Measurements from ENCODE around the gene CYP2C19. TPM values are rescaled to one million over a fixed set of nuclear protein-coding genes. Genes with fewer than 3 reads are reported as not detected.

Gene CYP2C19
- total and polyA plus RNA-seq, 2 of the 4 experiments (the other 2 are of a cell fraction) = not detected

DNA sequence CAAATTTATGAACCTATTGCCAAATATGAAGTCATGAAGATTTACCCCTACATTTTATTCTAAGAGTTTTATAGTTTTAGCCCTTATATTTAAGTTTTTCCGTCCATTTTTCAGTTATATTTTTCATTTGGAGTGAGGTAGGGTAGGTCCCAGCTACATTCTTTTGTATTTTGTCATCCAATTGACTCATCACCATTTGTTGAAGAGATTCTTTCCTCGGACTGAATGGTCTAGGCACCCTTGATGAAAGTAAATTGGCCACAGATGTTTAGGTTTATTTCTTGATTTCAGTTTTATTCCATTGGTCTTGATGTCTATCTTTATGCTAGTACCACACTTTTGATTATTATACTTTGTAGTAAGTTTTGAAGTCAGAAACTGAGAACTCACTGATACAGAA, 22.7 kb downstream of the CYP2C19 start:
- H2BK20ac ChIP-seq (ENCODE audit: low read depth, low read length) = no peak overlapping the region
- no peak overlapping the region for H3K9ac ChIP-seq (ENCODE audit: low read depth, low read length)
- CTCF ChIA-PET = no interaction called here
- no peak overlapping the region for H2BK120ac ChIP-seq (ENCODE audit: low read depth, low read length)
- no CpG with 5 or more reads among the region's 2 CpGs for WGBS, 2 experiments (ENCODE audit: extremely low coverage in 2 of 2, insufficient read length in 1 of 2)
- dilution Hi-C loops (cut with HindIII; ENCODE audit: low sequenced_read_pairs, unreplicated experiment) = no loop called here
- no peak overlapping the region for H2AFZ ChIP-seq (replicated peaks; ENCODE audit: low read length, poor library complexity)
- TF ChIP-seq BHLHE40 (IDR thresholded peaks at IDR 0.05; ENCODE audit: low read depth, low read length) = no peak
- no peak for TF ChIP-seq RCOR1 (IDR thresholded peaks at IDR 0.05; ENCODE audit: insufficient replicate concordance, low read length)
- no peak for TF ChIP-seq CEBPB (IDR thresholded peaks at IDR 0.05; ENCODE audit: low read depth, low read length)
- no peak for TF ChIP-seq CTCF (conservative IDR thresholded peaks at IDR 0.05; ENCODE audit: low read depth, low read length)
- TF ChIP-seq, protein P1, sequence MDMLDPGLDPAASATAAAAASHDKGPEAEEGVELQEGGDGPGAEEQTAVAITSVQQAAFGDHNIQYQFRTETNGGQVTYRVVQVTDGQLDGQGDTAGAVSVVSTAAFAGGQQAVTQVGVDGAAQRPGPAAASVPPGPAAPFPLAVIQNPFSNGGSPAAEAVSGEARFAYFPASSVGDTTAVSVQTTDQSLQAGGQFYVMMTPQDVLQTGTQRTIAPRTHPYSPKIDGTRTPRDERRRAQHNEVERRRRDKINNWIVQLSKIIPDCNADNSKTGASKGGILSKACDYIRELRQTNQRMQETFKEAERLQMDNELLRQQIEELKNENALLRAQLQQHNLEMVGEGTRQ (IDR thresholded peaks at IDR 0.05; ENCODE audit: low read depth, low read length) = no peak
- TF ChIP-seq SMC3 (IDR thresholded peaks at IDR 0.05; ENCODE audit: low read depth, low read length) = no peak
- no peak for TF ChIP-seq ELK1 (IDR thresholded peaks at IDR 0.05; ENCODE audit: borderline replicate concordance, low read depth, low read length)
- no peak for TF ChIP-seq RAD21 (IDR thresholded peaks at IDR 0.05; ENCODE audit: low read length)
- TF ChIP-seq MXI1 (IDR thresholded peaks at IDR 0.05; ENCODE audit: borderline replicate concordance, low read depth, low read length) = no peak
- no peak for TF ChIP-seq FOS (IDR thresholded peaks at IDR 0.05; ENCODE audit: low read depth, low read length)
- no peak for TF ChIP-seq MAFK (IDR thresholded peaks at IDR 0.05; ENCODE audit: low read depth, low read length)
- no peak for TF ChIP-seq MAZ (IDR thresholded peaks at IDR 0.05; ENCODE audit: borderline replicate concordance, low read depth, low read length)
- no peak for TF ChIP-seq CHD1 (IDR thresholded peaks at IDR 0.05; ENCODE audit: low read depth, low read length)
- no peak for TF ChIP-seq RFX5 (IDR thresholded peaks at IDR 0.05; ENCODE audit: low read depth, low read length)
- no peak for TF ChIP-seq POLR2A (IDR thresholded peaks at IDR 0.05; ENCODE audit: low read depth, low read length)
- TF ChIP-seq NFE2L2 (IDR thresholded peaks at IDR 0.05; ENCODE audit: low read depth, low read length) = no peak
- POLR2A ChIA-PET (ENCODE audit: unreplicated experiment) = no interaction called here
- no peak overlapping the region for H3K4ac ChIP-seq (ENCODE audit: low read depth, low read length)
- no peak overlapping the region for H3K4me3 ChIP-seq (ENCODE audit: insufficient read depth, low read depth, low read length)
- H3K79me1 ChIP-seq (ENCODE audit: low read depth in 1 of 2, low read length in 2 of 2) = no peaks in the 10 kb centered on the region
- no peaks in the 10 kb centered on the region for H3K9me3 ChIP-seq (ENCODE audit: control insufficient read depth, insufficient read depth, low read length)
- no peak overlapping the region for H4K91ac ChIP-seq (ENCODE audit: insufficient read depth, low read depth, low read length)
- no peaks in the 10 kb centered on the region for H4K20me1 ChIP-seq (ENCODE audit: insufficient read depth, low read length)
- no peaks in the 10 kb centered on the region for H3K36me3 ChIP-seq (ENCODE audit: control insufficient read depth, insufficient read depth, low read length)
- H2AK9ac ChIP-seq (replicated peaks; ENCODE audit: low read depth, low read length, poor library complexity) = no peak overlapping the region
- in situ Hi-C loops (cut with MboI; ENCODE audit: low sequenced_read_pairs) = no loop called here
- H3K27ac ChIP-seq (ENCODE audit: insufficient read depth, low read length) = no peak overlapping the region
- H3K14ac ChIP-seq (replicated peaks; ENCODE audit: low read depth, low read length) = no peak overlapping the region
- H4K5ac ChIP-seq (ENCODE audit: low read depth, low read length) = no peak overlapping the region
- H3K4me2 ChIP-seq (ENCODE audit: low read depth, low read length) = no peak overlapping the region
- no peaks in the 10 kb centered on the region for H3K27me3 ChIP-seq (ENCODE audit: control insufficient read depth, insufficient read depth, low read length)
- no TSS peak for BruUV-seq (replicated peaks)
- no peak overlapping the region for H2AK5ac ChIP-seq (ENCODE audit: low read depth, low read length)
- H3K4me1 ChIP-seq (ENCODE audit: control insufficient read depth, insufficient read depth, low read length) = no peaks in the 10 kb centered on the region
- H3K23ac ChIP-seq (ENCODE audit: low read depth, low read length) = no peak overlapping the region
- no peak overlapping the region for H3K56ac ChIP-seq (ENCODE audit: extremely low read depth, insufficient read depth, low read length)
- no peak overlapping the region for H4K8ac ChIP-seq (ENCODE audit: low read depth in 2 of 2, low read length in 2 of 2)
- H3K18ac ChIP-seq (ENCODE audit: low read depth, low read length) = no peak overlapping the region
- no peaks in the 10 kb centered on the region for H3K9me1 ChIP-seq (ENCODE audit: insufficient read depth, low read length)
- intact Hi-C loops (cut with micrococcal nuclease) = no loop called here
- ATAC-seq (ENCODE audit: low read depth) (no peak), DNase-seq (no peak)
- no peak overlapping the region for H2BK5ac ChIP-seq (ENCODE audit: low read depth, low read length, poor library complexity, severe bottlenecking)
- H2BK15ac ChIP-seq (ENCODE audit: low read depth, low read length) = no peak overlapping the region

Data from IMR-90 (cell line).